IMR-90 (cell line): ENCODE data around the gene NIT1. TPM values are rescaled to one million over a fixed set of nuclear protein-coding genes. Genes with fewer than 3 reads are reported as not detected.

Source experiments
- ATAC-seq: fragments of 200-7000 bp; cut with Tn5 transposase; 2 replicates; pipeline ENCODE4 v1.9.1; 2020; ENCODE audit warnings: low read depth, mild to moderate bottlenecking, moderate library complexity
- BruUV-seq: library from RNA; stranded (reverse); fragments of 400-500 nt; replicated peaks from 2 replicates; lab custom pipeline; 2021; lab: Mats Ljungman, UMichigan
- CTCF ChIA-PET: fragments of 300-600 bp; formaldehyde crosslinking; extraction: SDS; loops from one replicate; lab custom pipeline; 2021; ENCODE audit warnings: antibody characterized with exemption; lab: Yijun Ruan, JAX
- POLR2A ChIA-PET: fragments of 300-600 bp; sonication (Branson Sonifier 250); formaldehyde crosslinking; loops from one replicate; lab custom pipeline; 2022; ENCODE audit warnings: antibody characterized with exemption; ENCODE audit not compliant: unreplicated experiment; lab: Charles Lee
- DNase-seq: peaks from one replicate; pipeline ENCODE4 v3.0.0; 2013
- H2AFZ ChIP-seq: replicated peaks from 2 replicates; pipeline ENCODE3; 2013; ENCODE audit warnings: low read length, mild to moderate bottlenecking; ENCODE audit not compliant: poor library complexity
- H2AK5ac ChIP-seq: 2 replicates; pipeline ENCODE4 v1.6.1; 2013; ENCODE audit warnings: low read depth, low read length, inconsistent platforms
- H2AK9ac ChIP-seq: replicated peaks from 2 replicates; pipeline ENCODE3; 2013; ENCODE audit warnings: mild to moderate bottlenecking, low read depth, low read length, moderate library complexity; ENCODE audit not compliant: poor library complexity
- H2BK120ac ChIP-seq: 2 replicates; pipeline ENCODE4 v1.6.1; 2013; ENCODE audit warnings: low read depth, low read length, inconsistent platforms
- H2BK15ac ChIP-seq: 3 replicates; pipeline ENCODE4 v1.6.1; 2013; ENCODE audit warnings: low read depth, low read length, inconsistent platforms
- H2BK20ac ChIP-seq: 2 replicates; pipeline ENCODE4 v1.6.1; 2013; ENCODE audit warnings: low read depth, mild to moderate bottlenecking, inconsistent platforms, low read length, moderate library complexity
- H2BK5ac ChIP-seq: 2 replicates; pipeline ENCODE4 v1.6.1; 2013; ENCODE audit warnings: mild to moderate bottlenecking, low read depth, low read length, inconsistent platforms; ENCODE audit not compliant: poor library complexity, severe bottlenecking
- H3K14ac ChIP-seq: replicated peaks from 2 replicates; pipeline ENCODE4 v1.6.1; 2013; ENCODE audit warnings: low read depth, low read length, inconsistent platforms
- H3K18ac ChIP-seq: 2 replicates; pipeline ENCODE4 v1.6.1; 2013; ENCODE audit warnings: low read depth, low read length, control low read depth
- H3K23ac ChIP-seq: 2 replicates; pipeline ENCODE4 v1.6.1; 2013; ENCODE audit warnings: low read depth, low read length, inconsistent platforms
- H3K27ac ChIP-seq: 2 replicates; pipeline ENCODE4 v1.5.1; 2013; ENCODE audit warnings: mild to moderate bottlenecking, control low read depth, low read length; ENCODE audit not compliant: insufficient read depth
- H3K27me3 ChIP-seq: 2 replicates; pipeline ENCODE4 v1.6.1; 2013; ENCODE audit warnings: low read length; ENCODE audit not compliant: control insufficient read depth, insufficient read depth
- H3K36me3 ChIP-seq: 2 replicates; pipeline ENCODE4 v1.6.1; 2013; ENCODE audit warnings: low read length, mixed read lengths; ENCODE audit not compliant: control insufficient read depth, insufficient read depth
- H3K4ac ChIP-seq: 2 replicates; pipeline ENCODE4 v1.6.1; 2013; ENCODE audit warnings: low read depth, low read length, inconsistent platforms
- H3K4me1 ChIP-seq: 2 replicates; pipeline ENCODE4 v1.6.1; 2013; ENCODE audit warnings: low read length, mixed read lengths; ENCODE audit not compliant: control insufficient read depth, insufficient read depth
- H3K4me2 ChIP-seq: 2 replicates; pipeline ENCODE4 v1.6.1; 2013; ENCODE audit warnings: low read depth, mild to moderate bottlenecking, control low read depth, low read length, moderate library complexity
- H3K4me3 ChIP-seq: 2 replicates; pipeline ENCODE4 v1.5.1; 2013; ENCODE audit warnings: low read depth, mild to moderate bottlenecking, control low read depth, low read length, moderate library complexity; ENCODE audit not compliant: insufficient read depth
- H3K56ac ChIP-seq: 2 replicates; pipeline ENCODE4 v1.6.1; 2013; ENCODE audit warnings: low read length, inconsistent platforms; ENCODE audit not compliant: insufficient read depth; ENCODE audit errors: extremely low read depth
- H3K79me1 ChIP-seq, 2 experiments: 2 replicates each; pipeline ENCODE4 v1.6.1; 2013; ENCODE audit warnings: low read length in 2 of 2, inconsistent platforms in 1 of 2, low read depth in 1 of 2
- H3K9ac ChIP-seq: 2 replicates; pipeline ENCODE4 v1.6.1; 2013; ENCODE audit warnings: low read depth, low read length, control low read depth
- H3K9me1 ChIP-seq: 2 replicates; pipeline ENCODE4 v1.6.1; 2013; ENCODE audit warnings: low read length, inconsistent platforms; ENCODE audit not compliant: insufficient read depth
- H3K9me3 ChIP-seq: 2 replicates; pipeline ENCODE4 v1.6.1; 2013; ENCODE audit warnings: low read length; ENCODE audit not compliant: control insufficient read depth, insufficient read depth
- H4K20me1 ChIP-seq: 2 replicates; pipeline ENCODE4 v1.6.1; 2013; ENCODE audit warnings: low read length, inconsistent platforms; ENCODE audit not compliant: insufficient read depth
- H4K5ac ChIP-seq: 2 replicates; pipeline ENCODE4 v1.6.1; 2013; ENCODE audit warnings: mild to moderate bottlenecking, low read depth, low read length, control low read depth
- H4K8ac ChIP-seq, 2 experiments: 2 replicates each; pipeline ENCODE4 v1.6.1; 2013; ENCODE audit warnings: low read depth in 2 of 2, low read length in 2 of 2, control low read depth in 1 of 2, inconsistent platforms in 1 of 2
- H4K91ac ChIP-seq: 2 replicates; pipeline ENCODE4 v1.6.1; 2013; ENCODE audit warnings: low read depth, low read length, inconsistent platforms; ENCODE audit not compliant: insufficient read depth
- ELK1 ChIP-seq: fragments of 150-350 bp; IDR thresholded peaks from 2 replicates; pipeline ENCODE4 v1.6.1; 2016; ENCODE audit warnings: low read depth, mild to moderate bottlenecking, low read length, moderate library complexity, borderline replicate concordance
- FOS ChIP-seq: fragments of 150-350 bp; IDR thresholded peaks from 2 replicates; pipeline ENCODE4 v1.6.1; 2016; ENCODE audit warnings: low read depth, low read length
- RCOR1 ChIP-seq: IDR thresholded peaks from 2 replicates; pipeline ENCODE4 v1.6.1; 2012; ENCODE audit warnings: mild to moderate bottlenecking, low read length, improper control_type of control experiment; ENCODE audit not compliant: insufficient replicate concordance
- WGBS, 2 experiments: methylation state at CpG; one replicate each; pipeline versions ENCODE4 v1.1.5 to v1.1.7; 2013; ENCODE audit warnings: missing lambda C conversion rate in 2 of 2; ENCODE audit not compliant: insufficient read length in 1 of 2; ENCODE audit errors: extremely low coverage in 2 of 2; 5-methylcytosine and 5-hydroxymethylcytosine counted together
- dilution Hi-C: fragments of 300-500 bp; cut with HindIII; formaldehyde crosslinking; loops from one replicate; pipeline ENCODE4 v1.14.3; 2018; ENCODE audit warnings: low sequenced_read_pairs; ENCODE audit not compliant: unreplicated experiment
- in situ Hi-C: fragments of 300-500 bp; cut with MboI; formaldehyde crosslinking; loops from 3 replicates; pipeline ENCODE4 v1.14.3; 2019; ENCODE audit warnings: low sequenced_read_pairs, inconsistent platforms, mixed read lengths
- intact Hi-C: fragments of 100-400 bp; cut with micrococcal nuclease; formaldehyde crosslinking; loops from 2 replicates; pipeline ENCODE4 v1.10.0; 2022
- polyA plus RNA-seq, 3 experiments: library from polyadenylated mRNA; depleted of rRNA; stranded (reverse); fragments of >200 nt; gene quantifications; 2 replicates each; pipeline ENCODE4 v1.2.3, GENCODE V29; 2012; ENCODE audit warnings: low replicate concordance in 1 of 3
- total RNA-seq: library from RNA; depleted of rRNA; stranded (reverse); fragments of >200 nt; gene quantifications from 2 replicates; pipeline ENCODE4 v1.2.3, GENCODE V29; 2012

The NIT1 gene
- total and polyA plus RNA-seq, 2 of the 4 experiments (the other 2 are of a cell fraction): 22.8 to 33.6 TPM

DNA sequence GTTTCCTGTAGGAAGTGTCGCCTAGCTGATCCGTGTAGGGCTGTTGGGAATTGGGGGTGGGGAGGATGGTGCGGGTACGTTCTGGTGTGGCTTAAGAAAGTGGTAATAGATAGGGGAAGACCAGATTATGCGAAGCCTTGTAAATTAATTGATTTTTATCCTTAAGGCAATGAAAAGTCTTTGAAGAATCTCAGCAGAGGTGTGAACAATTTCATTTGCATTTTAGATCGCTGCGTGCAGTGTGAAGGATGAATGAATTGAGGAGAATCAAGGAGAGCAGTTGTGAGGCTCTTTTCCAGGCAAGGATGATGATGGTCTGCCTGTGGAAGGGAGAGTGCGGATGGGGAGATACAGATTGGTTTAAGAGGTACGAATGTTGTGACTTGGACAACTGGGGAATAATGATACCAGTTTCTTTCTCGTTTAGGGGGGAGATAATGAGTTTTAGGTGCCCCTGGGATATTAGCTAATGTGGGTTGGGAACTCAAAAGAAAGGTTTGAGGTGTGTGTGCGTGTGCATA, 15.4 kb downstream of the NIT1 start (continued):
- TF ChIP-seq FOS: no peak

DNA sequence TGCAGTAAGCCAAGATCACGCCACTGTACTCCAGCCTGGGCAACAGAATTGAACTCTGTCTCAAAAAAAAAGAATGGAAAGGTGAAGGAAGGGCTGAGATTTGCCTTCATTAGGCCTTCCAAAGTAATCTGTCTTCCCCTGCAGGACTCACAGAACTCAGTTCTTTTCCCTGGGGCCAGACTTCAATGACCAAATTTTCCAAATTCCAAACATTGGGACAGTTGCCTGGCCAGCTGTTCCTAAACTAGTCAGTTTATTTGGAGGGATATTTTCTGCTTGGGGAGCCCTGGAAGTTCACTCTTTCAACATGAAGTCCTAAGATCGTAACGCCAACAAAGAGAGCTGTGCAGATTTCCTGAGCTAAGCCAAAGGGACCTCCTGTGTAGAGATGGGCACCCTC, 20.0 kb downstream of the NIT1 start:
- WGBS, 2 experiments: no CpG with 5 or more reads among the region's 3 CpGs
- Histone ChIP-seq H3K9me1 (no peaks in the 10 kb centered on the region; the same call in 1 of the 2 replicates), H4K91ac (no peak overlapping the region), H2AFZ (no peak overlapping the region), H3K14ac (no peak overlapping the region), H2AK9ac (no peak overlapping the region), H3K36me3 (no peaks in the 10 kb centered on the region), H3K27ac (no peak overlapping the region), H3K4ac (no peak overlapping the region), H3K79me1 (peaks cover 13 to 41% of the 10 kb centered on the region in 2 experiments; a peak in 3 of 4 replicates), H2BK120ac (no peak overlapping the region), H2AK5ac (no peak overlapping the region), H4K20me1 (no peaks in the 10 kb centered on the region; the same call in 1 of the 2 replicates), H3K9ac (no peak overlapping the region), H4K8ac (no peak overlapping the region), H2BK20ac (no peak overlapping the region), H3K9me3 (no peaks in the 10 kb centered on the region), H3K23ac (no peak overlapping the region), H3K56ac (no peak overlapping the region), H3K4me2 (no peak overlapping the region), H3K4me3 (no peak overlapping the region), H3K18ac (no peak overlapping the region), H2BK5ac (no peak overlapping the region), H3K27me3 (no peaks in the 10 kb centered on the region), H4K5ac (no peak overlapping the region), H3K4me1 (no peaks in the 10 kb centered on the region), H2BK15ac (no peak overlapping the region)
- no TSS peak for BruUV-seq
- CTCF ChIA-PET: no interaction called here
- intact Hi-C loops: loop anchor here (2.0 kb wide), 1 partner anchor 411 kb away; no protein-coding TSS in a partner anchor
- ATAC-seq (no peak), DNase-seq (no peak)
- dilution Hi-C loops: no loop called here
- POLR2A ChIA-PET: no interaction called here
- in situ Hi-C loops: no loop called here
- TF ChIP-seq RCOR1 (no peak), ELK1 (no peak)
